ENCODE results near the gene TUBA3E. TPM values are rescaled to one million over a fixed set of nuclear protein-coding genes. Genes with fewer than 3 reads are reported as not detected.
"Not testable (repeated sequence)": the region's sequence is repeated elsewhere in the genome, so short reads cannot be mapped to it uniquely, and the experiment has no call there.

Gene TUBA3E
- total and polyA plus RNA-seq, 8 donors: 0.11 TPM; not detected in 7

- H3K27ac ChIP-seq; H3K27me3 ChIP-seq; DNase-seq; intact Hi-C loops (cut with DNase I); H3K4me1 ChIP-seq; H3K9me3 ChIP-seq; ATAC-seq; H3K36me3 ChIP-seq; H3K4me3 ChIP-seq; FAIRE-seq: not testable (repeated sequence)
- WGBS, 2 donors: 60% methylated on average over 1 of the region's 1 CpG; no CpG with 5 or more reads in 1 of the 2 donors
These were observed 22.3 kb upstream of the TUBA3E start for GRCh38 chr2:130220505-130220904.

- ATAC-seq; H3K27ac ChIP-seq; H3K4me1 ChIP-seq; FAIRE-seq; DNase-seq; H3K36me3 ChIP-seq; H3K9me3 ChIP-seq; intact Hi-C loops (cut with DNase I); H3K27me3 ChIP-seq; H3K4me3 ChIP-seq: not testable (repeated sequence)
- WGBS, 2 donors: 65 to 76% methylated on average over 2 of the region's 2 CpGs
These were observed 20.9 kb upstream of the TUBA3E start for GRCh38 chr2:130219147-130219546.

GRCh38 chr2:130207051-130207450, 8.8 kb upstream of the TUBA3E start:
- H3K27ac ChIP-seq; H3K27me3 ChIP-seq; H3K36me3 ChIP-seq; H3K4me1 ChIP-seq; intact Hi-C loops (cut with DNase I); FAIRE-seq; ATAC-seq; DNase-seq; H3K4me3 ChIP-seq; H3K9me3 ChIP-seq: not testable (repeated sequence)
- 54 to 60% methylated on average over 11 to 13 of the region's 13 CpGs for WGBS, 2 donors

- DNase-seq; ATAC-seq; H3K36me3 ChIP-seq; H3K4me3 ChIP-seq; intact Hi-C loops (cut with DNase I); H3K9me3 ChIP-seq; H3K4me1 ChIP-seq; H3K27ac ChIP-seq; FAIRE-seq; H3K27me3 ChIP-seq: not testable (repeated sequence)
- 77 to 91% methylated on average over 3 of the region's 3 CpGs for WGBS, 2 donors
These were observed 4.9 kb upstream of the TUBA3E start for GRCh38 chr2:130203150-130203549.

GRCh38 chr2:130202518-130202917, 4.3 kb upstream of the TUBA3E start:
- intact Hi-C loops (cut with DNase I); H3K4me1 ChIP-seq; H3K27me3 ChIP-seq; H3K36me3 ChIP-seq; H3K4me3 ChIP-seq; H3K27ac ChIP-seq; ATAC-seq; DNase-seq; H3K9me3 ChIP-seq; FAIRE-seq: not testable (repeated sequence)
- 49 to 50% methylated on average over 4 of the region's 7 CpGs for WGBS, 2 donors

- H3K27ac ChIP-seq; FAIRE-seq; intact Hi-C loops (cut with DNase I): not testable (repeated sequence)
These were observed 2.2 kb downstream of the TUBA3E start for GRCh38 chr2:130196052-130196451.

GRCh38 chr2:130195089-130195635, 3.1 kb downstream of the TUBA3E start:
- H3K27me3 ChIP-seq; DNase-seq; H3K4me1 ChIP-seq; H3K4me3 ChIP-seq; FAIRE-seq; intact Hi-C loops (cut with DNase I); H3K9me3 ChIP-seq; ATAC-seq; H3K27ac ChIP-seq; H3K36me3 ChIP-seq: not testable (repeated sequence)
- 81 to 92% methylated on average over 9 of the region's 9 CpGs for WGBS, 2 donors

More at GRCh38 chr2:130196052-130196451, 2.2 kb downstream of the TUBA3E start:
- not testable (repeated sequence) for H3K9me3 ChIP-seq, H3K27me3 ChIP-seq, DNase-seq, H3K4me1 ChIP-seq, H3K36me3 ChIP-seq, H3K4me3 ChIP-seq
- ATAC-seq: peak in 3 of 4 donors; percentile 19 to 84 (median 71)
- 48 to 63% methylated on average over 8 to 12 of the region's 13 CpGs for WGBS, 2 donors

- ATAC-seq; H3K4me3 ChIP-seq; H3K27me3 ChIP-seq; FAIRE-seq; H3K27ac ChIP-seq; H3K36me3 ChIP-seq; H3K9me3 ChIP-seq; DNase-seq; intact Hi-C loops (cut with DNase I); H3K4me1 ChIP-seq: not testable (repeated sequence)
- whole genome bisulfite sequencing, 2 donors: 85 to 88% methylated on average over 18 to 21 of the region's 22 CpGs
These were observed 4.4 kb downstream of the TUBA3E start for GRCh38 chr2:130193824-130194223.

GRCh38 chr2:130192451-130192850, 5.8 kb downstream of the TUBA3E start:
- H3K9me3 ChIP-seq; ATAC-seq; DNase-seq; H3K4me1 ChIP-seq; H3K27me3 ChIP-seq; H3K4me3 ChIP-seq; H3K27ac ChIP-seq; intact Hi-C loops (cut with DNase I); FAIRE-seq; H3K36me3 ChIP-seq: not testable (repeated sequence)
- 74 to 79% methylated on average over 3 of the region's 3 CpGs for WGBS, 2 donors

- H3K4me3 ChIP-seq; H3K27me3 ChIP-seq; H3K9me3 ChIP-seq; H3K36me3 ChIP-seq; intact Hi-C loops (cut with DNase I); ATAC-seq; FAIRE-seq; H3K27ac ChIP-seq; H3K4me1 ChIP-seq: not testable (repeated sequence)
- DNase-seq: peak in 1 of 6 donors; percentile 8
- WGBS, 2 donors: 91 to 95% methylated on average over 6 of the region's 6 CpGs
These were observed 6.9 kb downstream of the TUBA3E start for GRCh38 chr2:130191319-130191718.
